Fibroblast of villous mesenchyme (primary cell): ENCODE data around the gene TFPT. TPM values are rescaled to one million over a fixed set of nuclear protein-coding genes. Genes with fewer than 3 reads are reported as not detected.

Experiments used
- DNase-seq: peaks from one replicate; pipeline ENCODE4 v3.0.0-alpha.2; 2010; ENCODE audit warnings: low read depth
- H3K4me3 ChIP-seq: 2 replicates; pipeline ENCODE4 v1.5.1; 2011; ENCODE audit warnings: low read depth, mild to moderate bottlenecking, low read length
- total RNA-seq: library from RNA; depleted of rRNA; stranded (reverse); fragments of >200 nt; gene quantifications from 2 replicates; pipeline ENCODE4 v1.2.3, GENCODE V29; 2012
- TF ChIP-seq, protein P1 (sequence below): IDR thresholded peaks from 2 replicates; pipeline ENCODE4 v1.5.1; 2012; ENCODE audit warnings: low read depth, mild to moderate bottlenecking, low read length; ENCODE audit not compliant: insufficient read depth

The TFPT gene
- total RNA-seq, 1 donor: 17.7 TPM

- no peak for DNase-seq
- no peak overlapping the region for H3K4me3 ChIP-seq
- TF ChIP-seq, protein P1, sequence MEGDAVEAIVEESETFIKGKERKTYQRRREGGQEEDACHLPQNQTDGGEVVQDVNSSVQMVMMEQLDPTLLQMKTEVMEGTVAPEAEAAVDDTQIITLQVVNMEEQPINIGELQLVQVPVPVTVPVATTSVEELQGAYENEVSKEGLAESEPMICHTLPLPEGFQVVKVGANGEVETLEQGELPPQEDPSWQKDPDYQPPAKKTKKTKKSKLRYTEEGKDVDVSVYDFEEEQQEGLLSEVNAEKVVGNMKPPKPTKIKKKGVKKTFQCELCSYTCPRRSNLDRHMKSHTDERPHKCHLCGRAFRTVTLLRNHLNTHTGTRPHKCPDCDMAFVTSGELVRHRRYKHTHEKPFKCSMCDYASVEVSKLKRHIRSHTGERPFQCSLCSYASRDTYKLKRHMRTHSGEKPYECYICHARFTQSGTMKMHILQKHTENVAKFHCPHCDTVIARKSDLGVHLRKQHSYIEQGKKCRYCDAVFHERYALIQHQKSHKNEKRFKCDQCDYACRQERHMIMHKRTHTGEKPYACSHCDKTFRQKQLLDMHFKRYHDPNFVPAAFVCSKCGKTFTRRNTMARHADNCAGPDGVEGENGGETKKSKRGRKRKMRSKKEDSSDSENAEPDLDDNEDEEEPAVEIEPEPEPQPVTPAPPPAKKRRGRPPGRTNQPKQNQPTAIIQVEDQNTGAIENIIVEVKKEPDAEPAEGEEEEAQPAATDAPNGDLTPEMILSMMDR: no peak
Measured at GRCh38 chr19:54154603-54155345, 39.3 kb upstream of the TFPT start.

DNA sequence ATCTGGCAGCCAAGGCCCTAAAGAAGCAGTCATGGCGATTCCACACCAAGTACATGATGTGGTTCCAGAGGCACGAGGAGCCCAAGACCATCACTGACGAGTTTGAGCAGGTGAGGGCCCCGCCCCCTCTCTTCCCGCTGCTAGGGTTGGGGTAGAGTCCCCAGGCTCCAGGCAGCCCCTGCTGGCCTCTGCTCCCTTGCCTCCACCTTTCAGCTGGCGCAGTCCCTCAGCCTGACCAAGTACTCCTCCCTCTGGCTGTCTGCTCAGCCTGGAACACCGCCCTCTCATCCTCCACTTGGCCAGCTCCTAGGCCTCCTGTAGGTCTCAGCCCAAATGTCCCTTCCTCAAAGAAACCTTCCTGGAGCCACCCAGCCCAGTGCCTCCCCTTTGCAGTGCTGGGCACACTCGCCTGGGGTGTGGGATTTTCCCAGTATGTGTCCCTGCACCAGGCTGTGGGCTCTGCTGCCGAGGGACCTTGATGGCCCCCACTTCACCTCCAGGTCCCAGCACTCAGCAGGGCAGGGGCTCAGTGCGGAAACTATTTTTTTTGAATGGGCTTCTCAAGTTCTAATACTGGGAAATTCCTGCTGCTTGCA is 38.4 kb upstream of the TFPT start:
- DNase-seq: no peak
- no peak overlapping the region for H3K4me3 ChIP-seq
- TF ChIP-seq, protein P1: no peak

DNA sequence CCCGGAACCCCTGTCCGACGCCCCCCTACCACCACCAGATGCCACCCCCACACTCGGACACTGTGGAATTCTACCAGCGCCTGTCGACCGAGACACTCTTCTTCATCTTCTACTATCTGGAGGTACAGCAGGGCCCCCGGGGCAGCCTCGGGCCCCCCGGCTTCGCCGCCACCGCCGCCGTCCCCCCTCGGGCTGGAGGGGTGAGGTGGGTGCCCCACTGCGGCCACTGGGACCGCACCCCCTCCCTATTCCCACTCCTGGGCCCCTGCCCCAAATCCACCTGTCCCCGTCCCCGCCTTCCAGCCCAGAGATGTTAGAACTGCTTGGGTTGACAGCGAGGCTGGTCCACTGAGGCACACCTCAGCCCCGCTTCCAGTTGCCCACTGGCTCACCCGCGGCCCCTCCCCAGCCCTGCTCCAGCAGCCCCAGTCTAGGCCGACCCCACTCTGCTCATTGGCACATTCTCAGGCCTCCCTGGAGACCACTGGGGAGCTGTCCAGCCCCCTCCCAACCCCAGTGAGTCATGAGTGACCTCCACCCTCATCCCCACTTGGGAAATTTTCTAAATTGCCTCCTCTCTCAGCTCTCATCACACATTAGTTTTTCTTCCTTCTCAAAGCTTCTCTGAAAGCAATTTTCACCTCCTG is 37.5 kb upstream of the TFPT start:
- no peak overlapping the region for H3K4me3 ChIP-seq
- DNase-seq: no peak
- TF ChIP-seq, protein P1: no peak

DNA sequence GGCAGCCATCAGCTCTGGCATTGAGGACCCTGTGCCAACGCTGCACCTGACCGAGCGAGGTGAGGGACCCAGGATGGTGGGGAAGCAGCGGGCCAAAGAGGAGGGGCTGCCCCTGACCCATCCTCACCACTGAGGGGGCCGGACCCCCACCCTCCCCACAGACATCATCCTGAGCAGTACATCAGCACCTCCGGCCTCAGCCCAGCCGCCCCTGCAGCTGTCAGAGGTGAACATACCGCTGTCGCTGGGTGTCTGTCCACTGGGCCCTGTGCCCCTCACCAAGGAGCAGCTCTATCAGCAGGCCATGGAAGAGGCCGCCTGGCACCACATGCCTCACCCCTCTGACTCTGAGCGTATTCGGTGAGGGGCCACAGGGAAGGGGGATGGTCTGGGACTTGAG is 36.8 kb upstream of the TFPT start:
- no peak overlapping the region for H3K4me3 ChIP-seq
- no peak for DNase-seq
- TF ChIP-seq, protein P1: no peak

- TF ChIP-seq, protein P1: no peak
- H3K4me3 ChIP-seq: no peak overlapping the region
Measured at GRCh38 chr19:54151362-54152035, 36.0 kb upstream of the TFPT start.

GRCh38 chr19:54149021-54149812 is 33.8 kb upstream of the TFPT start:
- DNase-seq: no peak
- H3K4me3 ChIP-seq: no peak overlapping the region
- TF ChIP-seq, protein P1: no peak

More at GRCh38 chr19:54151362-54152035, 36.0 kb upstream of the TFPT start:
- no peak for DNase-seq
